Stimulated activated CD4-positive, alpha-beta T cell treated with anti-CD3 and anti-CD28 coated beads, Interleukin-1b, Interleukin-23, amount 100 ng/mL, for 4 hours (primary cell): Measurements from ENCODE around the gene LPO.

ENCODE experiments used
- DNase-seq, 2 donors: peaks; one replicate each; pipeline ENCODE4 v3.0.0-alpha.2; 2020; ENCODE audit warnings: low read depth in 2 of 2

Gene LPO

GRCh38 chr17:58303971-58304749 lies 65.8 kb downstream of the LPO start:
- peak; percentile 42 to 51 for DNase-seq

GRCh38 chr17:58304750-58305486 lies 66.5 kb downstream of the LPO start:
- DNase-seq, result no peak

GRCh38 chr17:58305626-58306025 lies 67.2 kb downstream of the LPO start:
- no peak for DNase-seq

- DNase-seq, result no peak
Observed at GRCh38 chr17:58306131-58306951, 68.0 kb downstream of the LPO start.

GRCh38 chr17:58307468-58308172 lies 69.2 kb downstream of the LPO start:
- no peak for DNase-seq

GRCh38 chr17:58308173-58308984 lies 70.0 kb downstream of the LPO start:
- no peak for DNase-seq

GRCh38 chr17:58308985-58309917 lies 70.9 kb downstream of the LPO start:
- DNase-seq, result no peak

- no peak for DNase-seq
Observed at GRCh38 chr17:58309918-58310259, 71.5 kb downstream of the LPO start.

GRCh38 chr17:58310511-58311428 lies 72.4 kb downstream of the LPO start:
- DNase-seq, result no peak

- DNase-seq, result no peak
Observed at GRCh38 chr17:58311429-58311894, 73.1 kb downstream of the LPO start.

GRCh38 chr17:58312021-58312630 lies 73.7 kb downstream of the LPO start:
- no peak for DNase-seq

GRCh38 chr17:58312829-58313228 lies 74.4 kb downstream of the LPO start:
- DNase-seq, result no peak

GRCh38 chr17:58313815-58314705 lies 75.7 kb downstream of the LPO start:
- DNase-seq, result no peak

- no peak for DNase-seq
Observed at GRCh38 chr17:58314706-58315015, 76.3 kb downstream of the LPO start.

GRCh38 chr17:58315281-58315711 lies 76.9 kb downstream of the LPO start:
- no peak for DNase-seq

- DNase-seq, result no peak
Observed at GRCh38 chr17:58315750-58316149, 77.4 kb downstream of the LPO start.

GRCh38 chr17:58316260-58316960 lies 78.0 kb downstream of the LPO start:
- DNase-seq, result no peak
